NCI-H774 (cell line): ENCODE data around the gene SRRM1.

ENCODE experiments used
- DNase-seq: peaks from one replicate; lab custom pipeline; 2025; lab: John Stamatoyannopoulos, UW

SRRM1 gene

DNA sequence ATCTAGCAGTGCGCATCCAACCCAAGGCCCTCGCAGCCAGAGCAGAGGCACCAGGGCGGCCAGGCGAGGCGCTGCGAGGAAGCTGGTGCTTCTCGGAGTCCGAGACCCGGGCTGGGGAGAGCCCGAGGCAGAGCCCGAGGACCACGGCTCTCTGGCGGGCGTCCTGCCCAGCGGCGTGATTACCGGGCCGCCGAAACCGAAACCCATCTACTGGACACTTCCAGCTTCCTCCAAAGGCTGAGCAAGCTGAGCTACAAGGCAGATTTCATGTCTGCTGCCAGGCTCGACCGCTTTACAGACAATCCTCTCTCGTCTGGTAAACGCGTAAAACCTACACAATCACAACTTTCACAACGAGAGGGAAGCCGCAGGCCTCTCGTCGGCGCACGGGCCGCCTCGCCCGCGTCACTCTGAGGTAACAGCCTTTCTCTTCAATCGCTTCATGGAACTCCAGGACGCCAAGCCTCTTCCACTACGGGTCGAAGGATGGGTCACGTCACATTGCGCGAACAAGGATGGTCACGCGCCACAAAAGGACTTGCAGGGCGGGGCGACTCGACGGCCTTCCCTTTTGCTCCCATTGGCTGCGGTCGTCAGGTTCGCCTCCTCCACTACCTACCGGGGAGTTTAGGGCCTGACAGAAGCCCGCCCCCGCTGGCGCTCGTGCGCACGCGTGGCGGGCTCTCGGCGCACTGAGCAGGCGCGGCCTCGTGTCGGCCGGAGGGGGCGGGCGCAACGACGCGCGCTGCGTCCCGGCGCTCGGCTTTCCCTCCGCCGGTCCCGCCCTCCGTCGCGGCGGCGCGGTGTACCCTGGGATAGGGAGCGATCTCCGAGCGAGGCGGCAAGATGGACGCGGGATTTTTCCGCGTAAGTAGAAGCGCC is at the start of gene SRRM1:
SRRM1 (plus strand) TSS at position 822 of the 882 bp plus-strand sequence; CDS start at position 847, 25 bp downstream.
- peak; percentile 94 for DNase-seq

DNA sequence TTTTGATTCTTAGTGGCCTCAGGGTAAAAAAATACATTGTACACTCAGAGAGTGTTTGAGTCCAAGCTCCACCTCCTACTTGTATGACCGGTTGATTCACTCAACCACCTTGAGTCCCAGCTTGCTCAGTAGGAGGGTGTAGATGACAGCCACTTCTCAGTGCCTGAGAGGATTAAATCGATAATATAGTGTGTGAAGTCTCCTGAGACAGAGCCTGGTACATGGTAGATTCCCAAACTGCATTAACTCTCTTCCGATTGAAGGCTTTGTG is 48.8 kb upstream of the SRRM1 start:
- DNase-seq, result no peak

DNA sequence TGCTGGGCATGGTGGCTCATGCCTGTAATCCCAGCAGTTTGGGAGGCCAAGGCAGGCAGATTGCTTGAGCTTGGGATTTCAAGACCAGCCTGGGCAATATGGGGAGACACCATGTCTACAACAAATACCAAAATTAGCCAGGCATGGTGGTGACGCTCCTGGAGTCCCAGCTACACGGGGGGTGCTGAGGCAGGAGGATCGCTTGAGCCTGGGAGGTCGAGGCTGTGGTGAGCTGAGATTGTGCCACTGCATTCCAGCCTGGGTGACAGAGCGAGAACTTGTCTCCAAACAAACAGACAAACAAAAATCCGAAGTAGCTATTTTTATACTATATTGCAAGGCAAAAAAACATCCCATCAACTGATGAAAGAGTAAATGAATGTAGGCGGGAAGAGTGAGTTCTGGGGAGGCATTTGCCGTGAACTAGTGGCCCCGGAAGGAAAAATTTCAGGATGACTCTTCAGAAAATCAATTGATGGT is 46.7 kb upstream of the SRRM1 start:
- DNase-seq, result no peak

- no peak for DNase-seq
Measured at GRCh38 chr1:24599265-24599664, 43.8 kb upstream of the SRRM1 start.

- DNase-seq, result no peak
Measured at GRCh38 chr1:24600551-24600950, 42.6 kb upstream of the SRRM1 start.

DNA sequence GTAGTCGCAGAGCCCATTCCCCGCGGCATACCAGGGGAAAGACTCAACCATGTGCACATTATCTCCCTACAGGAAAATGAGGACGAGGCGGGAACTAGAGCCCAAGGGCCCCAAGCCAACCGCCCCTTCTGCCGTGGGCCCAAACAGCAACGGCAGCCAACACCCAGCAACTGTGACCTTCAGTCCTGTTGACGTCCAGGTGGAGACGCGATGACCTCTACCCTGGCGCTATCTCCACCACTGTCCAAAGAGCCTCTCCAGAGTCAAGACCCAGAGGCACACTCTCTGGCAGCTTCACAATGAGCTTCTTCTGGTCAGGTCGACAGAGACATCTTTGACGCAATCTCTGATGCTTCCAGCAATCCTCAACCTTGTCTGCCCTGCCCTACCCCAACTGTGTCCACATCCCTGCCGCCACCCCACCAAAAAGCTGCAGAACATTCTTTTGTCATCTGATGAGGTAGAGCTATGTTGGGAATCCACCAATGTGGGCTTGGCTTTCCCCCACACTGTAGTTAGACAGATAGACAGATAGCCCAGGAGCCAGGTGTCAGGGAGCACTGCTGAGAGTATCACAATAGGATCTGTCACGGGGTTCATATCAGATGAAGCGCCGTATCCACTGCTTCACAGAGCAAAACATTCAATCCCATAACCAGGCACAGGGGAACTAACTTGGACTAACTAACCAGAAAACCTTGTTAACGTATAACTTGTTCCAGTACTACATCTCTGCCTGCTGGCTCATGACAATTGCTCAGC is 37.4 kb upstream of the SRRM1 start:
- DNase-seq, result no peak

GRCh38 chr1:24606296-24606605 is 36.9 kb upstream of the SRRM1 start:
- DNase-seq, result no peak

DNA sequence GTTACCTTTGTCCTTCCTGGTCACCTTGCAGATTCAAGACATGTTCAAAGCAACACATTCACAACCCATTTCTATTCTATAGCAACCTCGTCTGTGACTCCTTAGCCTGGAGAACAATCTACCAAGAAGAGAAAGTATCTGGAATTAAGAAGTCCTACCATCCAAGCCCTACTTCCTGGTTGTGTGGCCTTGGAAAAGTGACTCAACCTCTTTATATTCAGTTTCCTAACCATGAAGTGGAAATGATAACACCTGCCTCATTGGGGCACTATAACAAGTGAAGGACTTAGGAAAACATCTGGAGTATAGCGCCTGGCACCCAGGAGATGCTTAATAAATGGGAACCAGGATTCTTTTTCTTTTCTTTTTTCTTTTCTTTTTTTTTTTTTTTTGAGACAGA is 36.5 kb upstream of the SRRM1 start:
- DNase-seq, result no peak

- no peak for DNase-seq
Measured at GRCh38 chr1:24609949-24610517, 33.1 kb upstream of the SRRM1 start.

DNA sequence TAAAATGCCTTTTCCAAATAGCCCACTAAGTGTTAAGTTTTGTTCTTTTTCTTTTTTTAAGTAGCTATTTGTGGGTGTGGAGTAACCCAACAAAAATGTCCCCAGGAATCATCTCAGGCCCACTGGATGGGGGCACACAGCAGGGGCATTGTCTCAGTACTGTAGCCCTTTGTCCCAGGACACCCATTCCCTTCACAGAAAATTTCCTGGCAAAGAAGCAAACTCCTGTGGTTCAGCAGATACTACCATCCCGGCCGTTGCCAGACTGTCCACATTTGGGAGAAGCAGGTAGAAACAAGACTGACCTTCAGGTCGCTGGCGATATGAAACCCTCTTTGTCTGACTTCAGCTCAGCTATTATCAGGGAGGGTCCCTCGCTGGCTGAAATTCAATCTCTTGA is 23.7 kb upstream of the SRRM1 start:
- no peak for DNase-seq

DNA sequence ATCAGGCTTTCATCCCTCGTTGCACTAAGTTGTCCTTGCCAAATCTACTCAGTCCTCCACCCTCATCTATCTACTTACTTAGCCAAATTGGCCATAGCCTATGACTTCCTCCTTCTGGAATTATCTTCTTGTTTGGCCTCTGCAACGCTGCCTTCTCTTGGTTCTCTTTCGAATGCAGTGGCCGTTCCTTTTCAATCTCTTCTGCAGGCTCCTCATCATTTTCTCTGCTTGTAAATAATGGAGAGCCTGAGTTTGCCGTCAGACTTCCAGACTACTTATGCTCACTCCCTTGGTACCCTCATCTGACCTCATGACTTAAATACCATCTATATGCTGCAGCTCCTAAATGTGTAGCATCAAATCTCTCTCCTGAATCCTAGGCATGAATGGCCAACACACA is 22.4 kb upstream of the SRRM1 start:
- DNase-seq, result no peak

DNA sequence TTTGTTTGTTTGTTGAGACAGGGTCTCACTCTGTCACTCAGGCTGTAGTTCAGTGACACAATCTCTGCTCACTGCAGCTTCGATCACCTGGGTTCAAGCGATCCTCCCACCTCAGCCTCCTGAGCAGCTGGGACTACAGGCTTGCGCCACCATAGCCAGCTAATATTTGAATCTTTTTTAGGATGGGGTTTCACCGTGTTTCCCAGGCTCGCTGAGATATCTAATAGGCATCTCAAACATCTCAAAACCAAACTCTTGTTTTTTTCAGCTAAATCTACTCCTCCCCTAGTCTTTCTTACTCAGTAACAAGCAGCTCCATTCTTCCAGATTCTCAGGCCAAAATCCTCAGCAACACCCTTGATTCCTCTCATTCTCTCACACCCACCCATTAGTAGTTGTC is 22.0 kb upstream of the SRRM1 start:
- DNase-seq, result no peak

- no peak for DNase-seq
Measured at GRCh38 chr1:24622218-24622617, 20.9 kb upstream of the SRRM1 start.

DNA sequence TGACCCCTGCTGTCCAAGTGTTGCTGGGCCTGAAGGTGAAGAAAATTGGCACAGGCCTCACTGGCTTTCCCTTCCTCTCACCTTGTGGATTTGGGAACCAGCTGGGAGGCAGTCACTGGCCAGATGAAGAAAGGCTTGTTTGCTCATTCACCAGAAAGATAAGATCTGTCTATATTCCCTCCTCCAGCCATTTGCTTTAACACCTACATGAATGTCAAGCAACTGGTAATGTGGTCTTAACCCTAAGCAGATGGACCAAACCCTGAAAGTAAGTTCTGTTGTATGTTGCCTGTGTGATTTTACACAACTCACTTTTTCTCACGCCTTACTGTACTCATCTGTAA is 10.3 kb upstream of the SRRM1 start:
- DNase-seq, result no peak

DNA sequence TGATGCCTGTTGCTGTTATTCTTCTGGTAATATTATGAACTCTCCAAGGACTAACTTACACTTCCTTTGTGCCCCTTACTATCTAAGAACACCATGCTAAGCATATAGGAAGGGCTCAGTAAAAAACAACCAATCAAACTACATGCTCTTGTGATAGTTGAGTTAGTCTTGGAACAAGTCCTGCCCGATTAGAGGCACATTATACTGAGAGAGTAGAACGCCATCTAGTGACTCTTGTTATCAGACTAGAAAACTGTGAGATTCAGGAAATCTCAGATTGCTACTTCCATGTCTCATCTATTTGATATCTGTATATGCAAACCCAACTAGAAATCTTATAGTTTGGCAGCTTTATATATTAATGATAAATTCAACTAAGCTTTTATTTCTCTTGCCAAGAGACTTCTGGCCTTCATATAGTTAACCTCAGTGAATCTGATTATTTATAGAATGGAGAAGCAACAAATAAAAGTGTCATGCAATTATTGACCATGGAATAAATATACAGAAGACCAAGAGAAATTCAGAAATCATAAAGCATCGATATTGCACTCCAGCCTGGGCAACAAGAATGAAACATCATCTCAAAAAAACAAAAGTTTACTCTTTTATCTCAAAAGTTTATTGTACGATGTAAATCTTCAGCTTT is 7.8 kb upstream of the SRRM1 start:
- DNase-seq, result peak; percentile 12

DNA sequence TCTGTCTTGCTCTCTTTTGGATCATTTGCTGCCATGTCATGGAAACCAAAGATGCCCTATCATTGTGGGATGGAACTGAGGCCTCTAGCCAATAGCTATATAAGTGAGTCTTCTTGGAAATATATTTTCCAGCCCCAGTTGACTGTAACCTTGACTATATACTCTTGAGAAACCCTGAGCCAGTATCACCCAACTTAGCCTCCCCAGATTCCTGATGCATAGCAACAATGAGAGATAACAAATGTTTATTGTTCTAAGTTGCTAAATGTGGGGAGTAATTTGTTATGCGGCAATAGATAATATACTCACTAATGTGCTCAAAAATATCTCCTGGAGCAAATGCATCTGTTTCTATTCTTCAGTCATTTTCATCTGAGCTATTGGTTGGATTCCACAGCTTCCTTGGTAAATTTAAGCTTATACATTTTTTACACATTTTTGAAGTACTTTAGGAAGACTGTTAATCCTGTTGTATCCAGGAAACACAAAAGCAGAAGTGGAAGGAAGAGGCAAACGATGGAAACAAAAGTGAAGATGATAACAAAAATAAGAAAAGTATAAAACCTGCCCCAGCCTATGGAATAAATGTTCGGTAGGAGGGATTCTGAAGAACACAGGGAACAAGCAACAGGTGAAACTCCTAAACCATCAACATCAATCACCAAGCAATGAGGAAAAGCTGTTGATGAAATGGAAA is 6.3 kb upstream of the SRRM1 start:
- DNase-seq, result no peak

- DNase-seq, result no peak
Measured at GRCh38 chr1:24639094-24639493, 4.0 kb upstream of the SRRM1 start.

- peak; percentile 44 for DNase-seq
Measured at GRCh38 chr1:24639881-24640280, 3.2 kb upstream of the SRRM1 start.

GRCh38 chr1:24640288-24640687 is 2.8 kb upstream of the SRRM1 start:
- DNase-seq, result no peak

DNA sequence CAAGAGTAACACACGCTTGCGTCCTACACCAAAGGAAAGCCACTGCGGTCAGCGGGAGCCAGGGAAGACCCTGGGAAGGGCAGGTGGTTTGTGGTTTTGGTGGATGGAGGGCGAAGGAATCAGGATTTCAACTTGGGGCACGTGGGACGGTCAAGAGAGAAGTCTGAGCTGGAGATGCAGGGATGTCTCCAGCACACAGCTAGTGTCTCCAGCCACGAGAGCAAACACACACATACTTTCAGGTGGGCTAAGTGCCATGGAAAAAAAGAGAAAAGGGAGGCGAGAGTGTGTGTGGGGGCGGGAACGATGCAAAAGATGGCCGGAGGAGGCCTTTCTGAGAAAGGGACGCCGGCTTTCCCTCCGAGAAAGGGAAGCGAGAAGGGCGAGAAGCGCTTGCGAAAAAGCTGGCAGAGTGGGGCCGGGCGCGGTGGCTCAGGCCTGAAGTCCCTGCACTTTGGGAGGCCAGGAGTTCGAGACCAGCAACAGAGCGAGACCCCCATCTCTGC is 1.4 kb upstream of the SRRM1 start:
- DNase-seq, result no peak

- no peak for DNase-seq
Measured at GRCh38 chr1:24643363-24644099, 429 bp downstream of the SRRM1 start.

- no peak for DNase-seq
Measured at GRCh38 chr1:24644100-24644384, 940 bp downstream of the SRRM1 start.
